Psoas muscle (tissue), 8 donors: ENCODE data around the gene TXNDC2. TPM values are rescaled to one million over a fixed set of nuclear protein-coding genes. Genes with fewer than 3 reads are reported as not detected.
A peak's percentile ranks its signal among the peaks of the same experiment; 100 is the strongest.

Experiments used
- ATAC-seq, 4 donors: fragments of 200-7000 bp; cut with Tn5 transposase; one replicate each; pipeline ENCODE4 v1.9.1; 2020; ENCODE audit warnings: moderate library complexity in 3 of 4, mild to moderate bottlenecking in 2 of 4
- DNase-seq, 2 donors: peaks; one replicate each; pipeline ENCODE4 v3.0.0-alpha.2; 2020
- H3K27ac ChIP-seq: fragments of 200-600 bp; one replicate; pipeline ENCODE4 v1.8.0; 2022
- H3K27me3 ChIP-seq, 3 donors: fragments of 200-600 bp in 1 of 3; one replicate each; pipeline versions ENCODE4 v1.6.1 to v1.8.0; 2013 to 2022; ENCODE audit warnings: low read length in 2 of 3, mild to moderate bottlenecking in 2 of 3, moderate library complexity in 1 of 3; ENCODE audit not compliant: insufficient read depth in 3 of 3
- H3K36me3 ChIP-seq, 2 donors: fragments of 200-600 bp in 1 of 2; one replicate each; pipeline versions ENCODE4 v1.6.1 to v1.8.0; 2013 to 2022; ENCODE audit warnings: low read depth in 1 of 2, mild to moderate bottlenecking in 1 of 2, moderate library complexity in 1 of 2; ENCODE audit not compliant: insufficient read depth in 1 of 2
- H3K4me1 ChIP-seq: fragments of 200-600 bp; one replicate; pipeline ENCODE4 v1.8.0; 2022
- H3K4me3 ChIP-seq: fragments of 200-600 bp; one replicate; pipeline ENCODE4 v1.8.0; 2022; ENCODE audit warnings: mild to moderate bottlenecking
- H3K9me3 ChIP-seq: fragments of 200-600 bp; one replicate; pipeline ENCODE4 v1.8.0; 2022
- CTCF ChIP-seq: fragments of 200-600 bp; IDR thresholded peaks from one replicate; pipeline ENCODE4 v1.8.0; 2022; ENCODE audit warnings: antibody characterized with exemption
- whole genome bisulfite sequencing, 3 donors: extraction: QIAGEN DNeasy Blood & Tissue Kit; methylation state at CpG; one replicate each; pipeline versions ENCODE4 v1.1.6 to v1.1.7; 2013; 5-methylcytosine and 5-hydroxymethylcytosine counted together
- intact Hi-C, 2 donors: fragments of 100-400 bp; cut with DNase I; formaldehyde crosslinking; loops; one replicate each; pipeline versions ENCODE4 v1.11.0 to v1.14.2; 2022
- polyA plus RNA-seq, 3 donors: library from polyadenylated mRNA; stranded (reverse); fragments of 200-250 nt; gene quantifications; one replicate each; pipeline ENCODE4 v1.2.3, GENCODE V29; 2013
- total RNA-seq, 4 donors: library from RNA; stranded (reverse); fragmentation: NEBNext Ultra II Directional in 2 of 4; extraction: Animal tissue kit (Norgen Biotek cat#: 25700) in 2 of 4; gene quantifications; one replicate each; pipeline versions ENCODE4 v1.2.1 to v1.2.4, GENCODE V29; 2021 to 2023
- donor health status: healthy with polysubstance abuse.
- donor health status: DM: no; HTN: no; CAD: no; lungs with moderate emphysema.
- donor health status: Bipolar disorder and iron deficiency.
- donor health status: healthy.
- donor health status: DM: yes; HTN: yes; CAD: no.
- donor health status: DM: no; HTN: no; CAD: no.
- donor health status: DM: no; HTN: no; CAD: no.
- donor health status: DM: yes; HTN: yes; CAD: no.

TXNDC2 gene
- total and polyA plus RNA-seq, 7 donors = 0.04 to 0.19 TPM; not detected in 5

- WGBS, 3 donors = 87 to 91% (median 88%) methylated on average over 5 of the region's 5 CpGs
Measured at GRCh38 chr18:9928646-9929259, 43.0 kb downstream of the TXNDC2 start.

DNA sequence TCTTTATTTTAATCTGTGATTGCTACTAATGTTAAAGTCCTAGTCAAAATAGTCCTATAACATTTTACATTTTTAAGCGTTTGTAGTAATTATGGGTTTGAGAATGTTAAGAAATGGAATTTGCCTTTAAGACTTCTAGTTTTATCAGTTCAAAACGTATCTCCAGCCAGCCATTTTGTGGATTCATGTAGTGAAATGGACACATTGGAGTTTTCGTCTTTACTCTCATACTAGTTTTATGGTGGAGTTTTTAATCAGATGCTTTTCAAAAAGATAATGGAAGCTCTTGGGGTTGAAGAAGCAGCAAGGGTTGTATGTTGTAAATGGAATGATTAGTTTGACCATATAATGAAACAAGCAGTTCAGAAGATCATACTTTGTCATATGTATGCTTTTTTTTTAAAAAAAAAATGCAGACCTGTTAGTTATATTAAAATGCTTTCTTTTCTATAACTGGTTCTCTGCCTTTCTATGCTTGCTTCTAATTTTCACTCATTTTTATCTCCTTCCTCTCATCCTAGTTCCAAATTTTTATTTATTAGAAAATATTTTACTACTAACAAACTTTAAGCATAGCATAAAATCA, 44.6 kb downstream of the TXNDC2 start:
- H3K4me1 ChIP-seq = peaks cover 74% of the 10 kb centered on the region
- 64 to 88% (median 76%) methylated on average over 3 of the region's 3 CpGs for WGBS, 3 donors
- TF ChIP-seq CTCF = no peak
- DNase-seq (no peak), ATAC-seq (no peak)
- H3K36me3 ChIP-seq = peaks cover 0 to 22% of the 10 kb centered on the region in 2 donors
- H3K4me3 ChIP-seq = no peak overlapping the region
- no peaks in the 10 kb centered on the region for H3K9me3 ChIP-seq
- H3K27me3 ChIP-seq = no peaks in the 10 kb centered on the region
- intact Hi-C loops = no loop called here
- peak overlapping the region; percentile 9 for H3K27ac ChIP-seq

More at GRCh38 chr18:9928646-9929259, 43.0 kb downstream of the TXNDC2 start:
- Histone ChIP-seq H3K27me3 (no peaks in the 10 kb centered on the region), H3K27ac (no peak overlapping the region), H3K36me3 (peaks cover 0 to 17% of the 10 kb centered on the region in 2 donors), H3K4me1 (peaks cover 86% of the 10 kb centered on the region), H3K9me3 (no peaks in the 10 kb centered on the region), H3K4me3 (no peak overlapping the region)
- intact Hi-C loops = no loop called here
- DNase-seq (no peak), ATAC-seq (no peak)
- no peak for TF ChIP-seq CTCF

- WGBS, 3 donors = 18 to 61% (median 46%) methylated on average over 1 of the region's 1 CpG
- H3K36me3 ChIP-seq = peaks cover 0 to 27% of the 10 kb centered on the region in 2 donors
- ATAC-seq = no peak
- TF ChIP-seq CTCF = no peak
- no peaks in the 10 kb centered on the region for H3K9me3 ChIP-seq
- intact Hi-C loops = no loop called here
- H3K27me3 ChIP-seq = no peaks in the 10 kb centered on the region
- H3K27ac ChIP-seq = peak overlapping the region; percentile 1
- peaks cover 66% of the 10 kb centered on the region for H3K4me1 ChIP-seq
- no peak overlapping the region for H3K4me3 ChIP-seq
- no peak for DNase-seq
Measured at GRCh38 chr18:9931146-9931545, 45.4 kb downstream of the TXNDC2 start.

DNA sequence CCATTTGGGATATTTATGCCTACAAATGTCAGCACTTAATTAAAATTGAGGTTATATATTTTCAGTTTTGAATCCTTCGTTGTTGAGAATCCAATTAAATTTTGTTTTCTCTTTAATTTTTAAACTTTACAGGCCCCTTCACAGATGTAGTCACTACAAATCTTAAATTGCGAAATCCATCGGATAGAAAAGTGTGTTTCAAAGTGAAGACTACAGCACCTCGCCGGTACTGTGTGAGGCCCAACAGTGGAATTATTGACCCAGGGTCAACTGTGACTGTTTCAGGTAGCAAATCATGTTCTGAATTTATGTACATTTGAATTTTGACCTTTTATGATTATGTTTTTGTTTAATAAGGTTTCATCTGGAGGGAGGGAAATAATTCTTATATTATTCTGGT, 45.9 kb downstream of the TXNDC2 start:
- no peak for TF ChIP-seq CTCF
- DNase-seq = no peak
- ATAC-seq = no peak
- H3K4me3 ChIP-seq = no peak overlapping the region
- H3K9me3 ChIP-seq = no peaks in the 10 kb centered on the region
- peaks cover under 1 to 32% of the 10 kb centered on the region in 2 donors for H3K36me3 ChIP-seq
- H3K4me1 ChIP-seq = peaks cover 61% of the 10 kb centered on the region
- no peaks in the 10 kb centered on the region for H3K27me3 ChIP-seq
- intact Hi-C loops = no loop called here
- WGBS, 3 donors = 49 to 60% (median 52%) methylated on average over 5 of the region's 5 CpGs
- H3K27ac ChIP-seq = peak overlapping the region; percentile 1
